HepG2 (cell line): ENCODE results near the gene CHD2. TPM values are rescaled to one million over a fixed set of nuclear protein-coding genes. Genes with fewer than 3 reads are reported as not detected.

Experiments
- GABPA ChIP-seq, 2 experiments: IDR thresholded peaks; 2 replicates each; pipeline ENCODE4 v1.6.1; 2011 to 2016; ENCODE audit warnings: low read depth in 2 of 2, low read length in 1 of 2, missing biosample characterization in 1 of 2, missing genetic modification characterization in 1 of 2
- NFE2 ChIP-seq: sonication (generic); formaldehyde crosslinking; IDR thresholded peaks from 2 replicates; pipeline ENCODE4 v1.4.0; 2020; ENCODE audit warnings: missing genetic modification reagents
- PAF1 ChIP-seq: IDR thresholded peaks from 2 replicates; pipeline ENCODE4 v1.6.1; 2016; ENCODE audit warnings: missing genetic modification reagents, missing compliant biosample characterization
- REXO4 ChIP-seq: sonication (generic); formaldehyde crosslinking; IDR thresholded peaks from 2 replicates; pipeline ENCODE4 v1.8.0; 2022; ENCODE audit warnings: missing genetic modification reagents, mild to moderate bottlenecking, borderline replicate concordance
- SMAD1 ChIP-seq: sonication (generic); formaldehyde crosslinking; IDR thresholded peaks from 2 replicates; pipeline ENCODE4 v1.4.0; 2020; ENCODE audit warnings: missing genetic modification reagents, low read depth, mild to moderate bottlenecking, borderline replicate concordance
- YY1 ChIP-seq: IDR thresholded peaks from 2 replicates; pipeline ENCODE4 v1.6.1; 2011; ENCODE audit warnings: low read length, low read depth, moderate library complexity, mild to moderate bottlenecking; ENCODE audit not compliant: insufficient read depth, insufficient replicate concordance
- ZKSCAN5 ChIP-seq: sonication (generic); formaldehyde crosslinking; IDR thresholded peaks from 2 replicates; pipeline ENCODE4 v1.5.1; 2020; ENCODE audit warnings: mild to moderate bottlenecking, missing genetic modification reagents
- ZNF382 ChIP-seq: sonication (generic); formaldehyde crosslinking; IDR thresholded peaks from 2 replicates; pipeline ENCODE4 v1.5.0; 2020; ENCODE audit warnings: missing genetic modification reagents, mild to moderate bottlenecking, borderline replicate concordance
- polyA plus RNA-seq, 8 experiments: library from polyadenylated mRNA; depleted of rRNA in 3 of 8; stranded (reverse) in 7 of 8; unstranded in 1 of 8; fragments of >200 nt; fragmentation: Illumina TruSeq in 4 of 8; extraction: Trizol in 4 of 8; gene quantifications; 2 replicates each; pipeline versions ENCODE4 v1.2.1 to v1.2.3, GENCODE V29; 2011 to 2016; ENCODE audit warnings: low read depth in 4 of 8, missing spikeins in 1 of 8, mixed read lengths in 1 of 8; ENCODE audit not compliant: insufficient read depth in 1 of 8
- total RNA-seq, 5 experiments: library from RNA; depleted of rRNA; stranded (reverse); fragments of >200 nt; fragmentation: Illumina TruSeq; extraction: Trizol; gene quantifications; 2 replicates each; pipeline ENCODE4 v1.2.3, GENCODE V29; 2016; ENCODE audit warnings: low read depth in 1 of 5
- TF ChIP-seq, protein P1 (sequence below): sonication (generic); formaldehyde crosslinking; IDR thresholded peaks from 2 replicates; pipeline ENCODE4 v1.4.0; 2020; ENCODE audit warnings: missing genetic modification reagents, borderline replicate concordance
- TF ChIP-seq, protein P2 (sequence below): conservative IDR thresholded peaks from 2 replicates; pipeline ENCODE4 v1.6.1; 2018; ENCODE audit warnings: missing genetic modification reagents
- TF ChIP-seq, protein P3 (sequence below): sonication (generic); formaldehyde crosslinking; IDR thresholded peaks from 2 replicates; pipeline ENCODE4 v1.5.0; 2020; ENCODE audit warnings: mild to moderate bottlenecking, missing genetic modification reagents
- TF ChIP-seq, protein P4 (sequence below): sonication (generic); formaldehyde crosslinking; IDR thresholded peaks from 2 replicates; pipeline ENCODE4 v1.8.1; 2023; ENCODE audit warnings: missing genetic modification reagents, mild to moderate bottlenecking, borderline replicate concordance
- TF ChIP-seq, protein P5 (sequence below): sonication (generic); formaldehyde crosslinking; IDR thresholded peaks from 2 replicates; pipeline ENCODE4 v1.8.1; 2023; ENCODE audit warnings: missing genetic modification reagents, inconsistent platforms, borderline replicate concordance
- TF ChIP-seq, protein P6 (sequence below): sonication (generic); formaldehyde crosslinking; IDR thresholded peaks from 2 replicates; pipeline ENCODE4 v1.8.1; 2022; ENCODE audit warnings: mild to moderate bottlenecking, missing genetic modification reagents
- TF ChIP-seq, protein P7 (sequence below): sonication (generic); formaldehyde crosslinking; conservative IDR thresholded peaks from 2 replicates; pipeline ENCODE4 v1.8.0; 2022; ENCODE audit warnings: low read depth, missing genetic modification reagents

CHD2 gene
- total and polyA plus RNA-seq, 2 of the 13 experiments (the other 11 are each of a cell fraction or from before 2014, with no cell fraction given): 54.0 to 54.1 TPM

DNA sequence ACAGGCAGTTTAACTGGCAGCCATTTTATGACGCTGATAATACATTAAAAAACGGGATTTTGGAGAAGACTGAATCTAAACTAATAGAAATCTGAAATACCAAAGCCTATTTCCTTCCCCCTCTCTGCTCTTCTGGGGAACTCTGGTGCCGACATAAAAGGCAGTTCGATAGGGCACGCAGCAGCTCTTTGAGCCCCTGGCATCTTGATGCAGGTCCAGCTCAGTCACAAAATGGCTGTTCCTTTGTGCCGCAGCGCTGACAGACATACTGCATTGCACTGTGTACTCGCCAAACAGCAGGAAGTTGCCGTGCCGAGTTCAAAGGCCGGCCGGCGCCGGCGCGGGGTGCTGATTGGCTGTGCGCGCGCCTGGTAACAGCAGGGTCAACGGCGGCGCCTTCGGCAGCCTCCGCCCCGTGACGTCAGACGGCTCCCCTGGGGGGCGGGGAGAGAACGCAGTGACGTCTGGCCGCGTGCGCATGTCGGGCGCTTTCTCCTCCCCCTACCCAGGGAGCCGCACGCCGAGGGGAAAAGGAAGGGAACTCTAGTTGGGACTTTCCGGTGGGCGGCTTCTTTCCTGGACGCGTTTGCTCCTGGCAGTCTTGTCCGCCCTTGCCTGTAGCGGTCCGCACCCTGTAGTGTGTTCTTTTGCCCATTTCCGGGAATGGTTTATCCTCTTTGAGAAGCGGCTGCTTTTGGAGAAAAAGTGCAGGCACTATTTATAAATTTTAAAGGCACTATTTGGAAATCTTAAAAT is 4.0 kb downstream of the CHD2 start (continued):
- TF ChIP-seq, protein P1, sequence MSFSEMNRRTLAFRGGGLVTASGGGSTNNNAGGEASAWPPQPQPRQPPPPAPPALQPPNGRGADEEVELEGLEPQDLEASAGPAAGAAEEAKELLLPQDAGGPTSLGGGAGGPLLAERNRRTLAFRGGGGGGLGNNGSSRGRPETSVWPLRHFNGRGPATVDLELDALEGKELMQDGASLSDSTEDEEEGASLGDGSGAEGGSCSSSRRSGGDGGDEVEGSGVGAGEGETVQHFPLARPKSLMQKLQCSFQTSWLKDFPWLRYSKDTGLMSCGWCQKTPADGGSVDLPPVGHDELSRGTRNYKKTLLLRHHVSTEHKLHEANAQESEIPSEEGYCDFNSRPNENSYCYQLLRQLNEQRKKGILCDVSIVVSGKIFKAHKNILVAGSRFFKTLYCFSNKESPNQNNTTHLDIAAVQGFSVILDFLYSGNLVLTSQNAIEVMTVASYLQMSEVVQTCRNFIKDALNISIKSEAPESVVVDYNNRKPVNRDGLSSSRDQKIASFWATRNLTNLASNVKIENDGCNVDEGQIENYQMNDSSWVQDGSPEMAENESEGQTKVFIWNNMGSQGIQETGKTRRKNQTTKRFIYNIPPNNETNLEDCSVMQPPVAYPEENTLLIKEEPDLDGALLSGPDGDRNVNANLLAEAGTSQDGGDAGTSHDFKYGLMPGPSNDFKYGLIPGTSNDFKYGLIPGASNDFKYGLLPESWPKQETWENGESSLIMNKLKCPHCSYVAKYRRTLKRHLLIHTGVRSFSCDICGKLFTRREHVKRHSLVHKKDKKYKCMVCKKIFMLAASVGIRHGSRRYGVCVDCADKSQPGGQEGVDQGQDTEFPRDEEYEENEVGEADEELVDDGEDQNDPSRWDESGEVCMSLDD: no peak
- TF ChIP-seq, protein P2, sequence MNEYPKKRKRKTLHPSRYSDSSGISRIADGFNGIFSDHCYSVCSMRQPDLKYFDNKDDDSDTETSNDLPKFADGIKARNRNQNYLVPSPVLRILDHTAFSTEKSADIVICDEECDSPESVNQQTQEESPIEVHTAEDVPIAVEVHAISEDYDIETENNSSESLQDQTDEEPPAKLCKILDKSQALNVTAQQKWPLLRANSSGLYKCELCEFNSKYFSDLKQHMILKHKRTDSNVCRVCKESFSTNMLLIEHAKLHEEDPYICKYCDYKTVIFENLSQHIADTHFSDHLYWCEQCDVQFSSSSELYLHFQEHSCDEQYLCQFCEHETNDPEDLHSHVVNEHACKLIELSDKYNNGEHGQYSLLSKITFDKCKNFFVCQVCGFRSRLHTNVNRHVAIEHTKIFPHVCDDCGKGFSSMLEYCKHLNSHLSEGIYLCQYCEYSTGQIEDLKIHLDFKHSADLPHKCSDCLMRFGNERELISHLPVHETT (CRISPR knock-in tag): peak; percentile 71
- TF ChIP-seq PAF1: peak; percentile 99
- TF ChIP-seq YY1: peak; percentile 96
- TF ChIP-seq GABPA (IDR thresholded peaks at IDR 0.05; ENCODE audit: low read depth, low read length): peak; percentile 74
- peak; percentile 89 for TF ChIP-seq GABPA (CRISPR knock-in tag; IDR thresholded peaks at IDR 0.05; ENCODE audit: low read depth)
- TF ChIP-seq, protein P3, sequence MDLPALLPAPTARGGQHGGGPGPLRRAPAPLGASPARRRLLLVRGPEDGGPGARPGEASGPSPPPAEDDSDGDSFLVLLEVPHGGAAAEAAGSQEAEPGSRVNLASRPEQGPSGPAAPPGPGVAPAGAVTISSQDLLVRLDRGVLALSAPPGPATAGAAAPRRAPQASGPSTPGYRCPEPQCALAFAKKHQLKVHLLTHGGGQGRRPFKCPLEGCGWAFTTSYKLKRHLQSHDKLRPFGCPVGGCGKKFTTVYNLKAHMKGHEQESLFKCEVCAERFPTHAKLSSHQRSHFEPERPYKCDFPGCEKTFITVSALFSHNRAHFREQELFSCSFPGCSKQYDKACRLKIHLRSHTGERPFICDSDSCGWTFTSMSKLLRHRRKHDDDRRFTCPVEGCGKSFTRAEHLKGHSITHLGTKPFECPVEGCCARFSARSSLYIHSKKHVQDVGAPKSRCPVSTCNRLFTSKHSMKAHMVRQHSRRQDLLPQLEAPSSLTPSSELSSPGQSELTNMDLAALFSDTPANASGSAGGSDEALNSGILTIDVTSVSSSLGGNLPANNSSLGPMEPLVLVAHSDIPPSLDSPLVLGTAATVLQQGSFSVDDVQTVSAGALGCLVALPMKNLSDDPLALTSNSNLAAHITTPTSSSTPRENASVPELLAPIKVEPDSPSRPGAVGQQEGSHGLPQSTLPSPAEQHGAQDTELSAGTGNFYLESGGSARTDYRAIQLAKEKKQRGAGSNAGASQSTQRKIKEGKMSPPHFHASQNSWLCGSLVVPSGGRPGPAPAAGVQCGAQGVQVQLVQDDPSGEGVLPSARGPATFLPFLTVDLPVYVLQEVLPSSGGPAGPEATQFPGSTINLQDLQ (CRISPR knock-in tag): no peak; the same call in 1 of the 2 replicates
- TF ChIP-seq, protein P4, sequence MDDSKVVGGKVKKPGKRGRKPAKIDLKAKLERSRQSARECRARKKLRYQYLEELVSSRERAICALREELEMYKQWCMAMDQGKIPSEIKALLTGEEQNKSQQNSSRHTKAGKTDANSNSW: no peak
- TF ChIP-seq, protein P5, sequence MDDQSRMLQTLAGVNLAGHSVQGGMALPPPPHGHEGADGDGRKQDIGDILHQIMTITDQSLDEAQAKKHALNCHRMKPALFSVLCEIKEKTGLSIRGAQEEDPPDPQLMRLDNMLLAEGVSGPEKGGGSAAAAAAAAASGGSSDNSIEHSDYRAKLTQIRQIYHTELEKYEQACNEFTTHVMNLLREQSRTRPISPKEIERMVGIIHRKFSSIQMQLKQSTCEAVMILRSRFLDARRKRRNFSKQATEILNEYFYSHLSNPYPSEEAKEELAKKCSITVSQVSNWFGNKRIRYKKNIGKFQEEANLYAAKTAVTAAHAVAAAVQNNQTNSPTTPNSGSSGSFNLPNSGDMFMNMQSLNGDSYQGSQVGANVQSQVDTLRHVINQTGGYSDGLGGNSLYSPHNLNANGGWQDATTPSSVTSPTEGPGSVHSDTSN (CRISPR knock-in tag): no peak
- TF ChIP-seq, protein P6, sequence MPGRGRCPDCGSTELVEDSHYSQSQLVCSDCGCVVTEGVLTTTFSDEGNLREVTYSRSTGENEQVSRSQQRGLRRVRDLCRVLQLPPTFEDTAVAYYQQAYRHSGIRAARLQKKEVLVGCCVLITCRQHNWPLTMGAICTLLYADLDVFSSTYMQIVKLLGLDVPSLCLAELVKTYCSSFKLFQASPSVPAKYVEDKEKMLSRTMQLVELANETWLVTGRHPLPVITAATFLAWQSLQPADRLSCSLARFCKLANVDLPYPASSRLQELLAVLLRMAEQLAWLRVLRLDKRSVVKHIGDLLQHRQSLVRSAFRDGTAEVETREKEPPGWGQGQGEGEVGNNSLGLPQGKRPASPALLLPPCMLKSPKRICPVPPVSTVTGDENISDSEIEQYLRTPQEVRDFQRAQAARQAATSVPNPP (CRISPR knock-in tag): peak; percentile 90
- TF ChIP-seq ZNF382 (CRISPR knock-in tag): no peak
- TF ChIP-seq SMAD1: peak; percentile 95; the same call in 1 of the 2 replicates
- no peak for TF ChIP-seq REXO4 (CRISPR knock-in tag)
- TF ChIP-seq, protein P7, sequence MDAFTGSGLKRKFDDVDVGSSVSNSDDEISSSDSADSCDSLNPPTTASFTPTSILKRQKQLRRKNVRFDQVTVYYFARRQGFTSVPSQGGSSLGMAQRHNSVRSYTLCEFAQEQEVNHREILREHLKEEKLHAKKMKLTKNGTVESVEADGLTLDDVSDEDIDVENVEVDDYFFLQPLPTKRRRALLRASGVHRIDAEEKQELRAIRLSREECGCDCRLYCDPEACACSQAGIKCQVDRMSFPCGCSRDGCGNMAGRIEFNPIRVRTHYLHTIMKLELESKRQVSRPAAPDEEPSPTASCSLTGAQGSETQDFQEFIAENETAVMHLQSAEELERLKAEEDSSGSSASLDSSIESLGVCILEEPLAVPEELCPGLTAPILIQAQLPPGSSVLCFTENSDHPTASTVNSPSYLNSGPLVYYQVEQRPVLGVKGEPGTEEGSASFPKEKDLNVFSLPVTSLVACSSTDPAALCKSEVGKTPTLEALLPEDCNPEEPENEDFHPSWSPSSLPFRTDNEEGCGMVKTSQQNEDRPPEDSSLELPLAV (CRISPR knock-in tag): no peak
- no peak for TF ChIP-seq NFE2
- no peak for TF ChIP-seq ZKSCAN5
